Right lobe of liver (tissue), 6 donors: ENCODE results near the gene CTCF. TPM values are rescaled to one million over a fixed set of nuclear protein-coding genes. Genes with fewer than 3 reads are reported as not detected.

Experiments
- ATAC-seq, 4 donors: fragments of 200-7000 bp; cut with Tn5 transposase; one replicate each; pipeline ENCODE4 v1.9.1; 2020; ENCODE audit warnings: mild to moderate bottlenecking in 4 of 4, moderate library complexity in 4 of 4
- DNase-seq, 3 donors: peaks; one replicate each; pipeline ENCODE4 v3.0.0-alpha.2; 2020
- H3K27ac ChIP-seq, 3 donors: fragments of 200-600 bp; one replicate each; pipeline ENCODE4 v1.8.0; 2022
- H3K27me3 ChIP-seq, 2 donors: fragments of 200-600 bp; one replicate each; pipeline ENCODE4 v1.8.0; 2022
- H3K36me3 ChIP-seq, 4 donors: fragments of 200-600 bp; sonication (generic) in 1 of 4; one replicate each; pipeline versions ENCODE4 v1.5.1 to v1.8.0; 2017 to 2022; ENCODE audit warnings: control low read depth in 1 of 4
- H3K4me1 ChIP-seq, 4 donors: fragments of 200-600 bp; sonication (generic) in 1 of 4; one replicate each; pipeline versions ENCODE4 v1.5.1 to v1.8.0; 2017 to 2022; ENCODE audit warnings: control low read depth in 1 of 4
- H3K4me3 ChIP-seq, 3 donors: fragments of 200-600 bp; one replicate each; pipeline ENCODE4 v1.8.0; 2022
- H3K9me3 ChIP-seq, 4 donors: fragments of 200-600 bp; sonication (generic) in 1 of 4; one replicate each; pipeline versions ENCODE4 v1.5.1 to v1.8.0; 2017 to 2022; ENCODE audit warnings: control low read depth in 1 of 4
- POLR2A ChIP-seq: fragments of 450-650 bp; IDR thresholded peaks from one replicate; pipeline ENCODE4 v1.6.1; 2017; ENCODE audit warnings: antibody characterized with exemption, mild to moderate bottlenecking
- whole genome bisulfite sequencing: methylation state at CpG from one replicate; pipeline ENCODE4 v1.1.6; 2018; ENCODE audit warnings: low coverage, low lambda C conversion rate; ENCODE audit not compliant: insufficient coverage; ENCODE audit errors: missing lambda C conversion rate; 5-methylcytosine and 5-hydroxymethylcytosine counted together
- intact Hi-C, 2 donors: fragments of 100-400 bp; cut with DNase I; formaldehyde crosslinking; loops; one replicate each; pipeline versions ENCODE4 v1.11.2 to v1.14.1; 2022
- total RNA-seq, 6 experiments: library from RNA; depleted of rRNA in 2 of 6; stranded (reverse); fragments of >200 nt in 2 of 6; fragmentation: NEBNext Ultra II Directional in 3 of 6; extraction: Animal tissue kit (Norgen Biotek cat#: 25700) in 3 of 6; gene quantifications; one replicate each; pipeline versions ENCODE4 v1.1.0 to v1.2.4, GENCODE V29; 2016 to 2023
- TF ChIP-seq, protein P1 (sequence below), 4 donors: fragments of 200-600 bp in 3 of 4; fragments of 450-650 bp in 1 of 4; IDR thresholded peaks; one replicate each; pipeline versions ENCODE4 v1.5.1 to v1.8.0; 2016 to 2022; ENCODE audit warnings: antibody characterized with exemption in 4 of 4, mild to moderate bottlenecking in 2 of 4
- donor health status: DM: no; HTN: yes; CAD: no.
- donor health status: DM: no; HTN: no; CAD: no.
- donor health status: DM: no; HTN: no; CAD: no.
- donor health status: DM: no; HTN: yes; CAD: no.
- donor health status: DM: no; HTN: yes; CAD: no.

The CTCF gene
- total RNA-seq, 6 experiments from 2014 or later: 14.3 to 18.5 (median 17.0) TPM

DNA sequence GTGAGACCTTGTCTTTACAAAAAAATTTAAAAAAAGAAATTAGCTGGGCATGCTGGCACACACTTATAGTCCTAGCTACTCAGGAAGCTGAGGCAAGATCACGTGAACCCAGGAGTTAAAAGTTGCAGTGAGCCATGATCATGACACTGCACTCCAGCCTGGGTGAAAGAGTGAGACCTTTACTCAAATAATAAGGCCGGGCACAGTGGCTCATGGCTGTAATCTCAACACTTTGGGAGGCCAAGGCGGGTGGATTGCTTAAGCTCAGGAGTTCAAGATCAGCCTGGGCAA, 45.2 kb upstream of the CTCF start:
- Histone ChIP-seq H3K9me3 (no peaks in the 10 kb centered on the region), H3K4me3 (no peak overlapping the region), H3K27me3 (no peaks in the 10 kb centered on the region), H3K27ac (no peak overlapping the region), H3K4me1 (peaks cover 0 to 10% (median 0%) of the 10 kb centered on the region in 4 donors), H3K36me3 (no peaks in the 10 kb centered on the region)
- no peak for DNase-seq
- WGBS: 59% methylated on average over 3 of the region's 3 CpGs
- intact Hi-C loops: no loop called here
- no peak for ATAC-seq
- no peak for TF ChIP-seq POLR2A
- TF ChIP-seq, protein P1, sequence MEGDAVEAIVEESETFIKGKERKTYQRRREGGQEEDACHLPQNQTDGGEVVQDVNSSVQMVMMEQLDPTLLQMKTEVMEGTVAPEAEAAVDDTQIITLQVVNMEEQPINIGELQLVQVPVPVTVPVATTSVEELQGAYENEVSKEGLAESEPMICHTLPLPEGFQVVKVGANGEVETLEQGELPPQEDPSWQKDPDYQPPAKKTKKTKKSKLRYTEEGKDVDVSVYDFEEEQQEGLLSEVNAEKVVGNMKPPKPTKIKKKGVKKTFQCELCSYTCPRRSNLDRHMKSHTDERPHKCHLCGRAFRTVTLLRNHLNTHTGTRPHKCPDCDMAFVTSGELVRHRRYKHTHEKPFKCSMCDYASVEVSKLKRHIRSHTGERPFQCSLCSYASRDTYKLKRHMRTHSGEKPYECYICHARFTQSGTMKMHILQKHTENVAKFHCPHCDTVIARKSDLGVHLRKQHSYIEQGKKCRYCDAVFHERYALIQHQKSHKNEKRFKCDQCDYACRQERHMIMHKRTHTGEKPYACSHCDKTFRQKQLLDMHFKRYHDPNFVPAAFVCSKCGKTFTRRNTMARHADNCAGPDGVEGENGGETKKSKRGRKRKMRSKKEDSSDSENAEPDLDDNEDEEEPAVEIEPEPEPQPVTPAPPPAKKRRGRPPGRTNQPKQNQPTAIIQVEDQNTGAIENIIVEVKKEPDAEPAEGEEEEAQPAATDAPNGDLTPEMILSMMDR (IDR thresholded peaks at IDR 0.05): no peak

GRCh38 chr16:67517661-67518423, 44.5 kb upstream of the CTCF start:
- 68% methylated on average over 7 of the region's 11 CpGs for WGBS
- no peaks in the 10 kb centered on the region for H3K9me3 ChIP-seq
- no peak overlapping the region for H3K27ac ChIP-seq
- DNase-seq (no peak), ATAC-seq (no peak)
- no peaks in the 10 kb centered on the region for H3K27me3 ChIP-seq
- H3K4me3 ChIP-seq: no peak overlapping the region
- H3K4me1 ChIP-seq: peaks cover 0 to 10% (median 0%) of the 10 kb centered on the region in 4 donors
- H3K36me3 ChIP-seq: no peaks in the 10 kb centered on the region
- intact Hi-C loops: no loop called here
- TF ChIP-seq, protein P1 (IDR thresholded peaks at IDR 0.05): no peak
- TF ChIP-seq POLR2A: no peak

GRCh38 chr16:67518676-67519075, 43.6 kb upstream of the CTCF start:
- no peaks in the 10 kb centered on the region for H3K27me3 ChIP-seq
- H3K36me3 ChIP-seq: no peaks in the 10 kb centered on the region
- H3K27ac ChIP-seq: no peak overlapping the region
- WGBS: 66% methylated on average over 6 of the region's 8 CpGs
- H3K9me3 ChIP-seq: no peaks in the 10 kb centered on the region
- no peak overlapping the region for H3K4me3 ChIP-seq
- intact Hi-C loops: no loop called here
- H3K4me1 ChIP-seq: peaks cover 0 to 10% (median 0%) of the 10 kb centered on the region in 4 donors
- TF ChIP-seq, protein P1 (IDR thresholded peaks at IDR 0.05): no peak
- TF ChIP-seq POLR2A: no peak
- ATAC-seq (no peak), DNase-seq (no peak)

- no peak for TF ChIP-seq POLR2A
- TF ChIP-seq, protein P1 (IDR thresholded peaks at IDR 0.05): no peak
- Histone ChIP-seq H3K27me3 (no peaks in the 10 kb centered on the region), H3K4me1 (peaks cover 0 to 15% (median 0%) of the 10 kb centered on the region in 4 donors), H3K9me3 (no peaks in the 10 kb centered on the region), H3K36me3 (no peaks in the 10 kb centered on the region), H3K27ac (no peak overlapping the region), H3K4me3 (no peak overlapping the region)
- intact Hi-C loops: no loop called here
- no peak for ATAC-seq
- DNase-seq: no peak
- 15% methylated on average over 4 of the region's 4 CpGs for WGBS
Observed at GRCh38 chr16:67519242-67519641, 43.1 kb upstream of the CTCF start.
